ENCODE results near the gene CTSE.

GRCh38 chr1:206005234-206005633 is 18.5 kb downstream of the CTSE start:
- TF ChIP-seq CTCF (IDR thresholded peaks at IDR 0.05) = no peak
- no peak for TF ChIP-seq ZFX (IDR thresholded peaks at IDR 0.05; ENCODE audit: borderline replicate concordance)

Measured in 22Rv1 (cell line).